ENCODE data around the gene LARP1.
A peak's percentile ranks its signal among the peaks of the same experiment; 100 is the strongest.
"Not testable (repeated sequence)": the region's sequence is repeated elsewhere in the genome, so short reads cannot be mapped to it uniquely, and the experiment has no call there.

The LARP1 gene

GRCh38 chr5:154755361-154756008 lies at the start of gene LARP1:
TSS of gene LARP1 (plus strand) at chr5:154755377. CDS start at chr5:154755758, 381 bp downstream.
- DNase-seq = no peak

- DNase-seq = no peak
These were observed 48.8 kb upstream of the LARP1 start for GRCh38 chr5:154706416-154706815.

GRCh38 chr5:154707641-154708040 lies 47.5 kb upstream of the LARP1 start:
- no peak for DNase-seq

- no peak for DNase-seq
These were observed 47.0 kb upstream of the LARP1 start for GRCh38 chr5:154708207-154708606.

GRCh38 chr5:154708846-154709245 lies 46.3 kb upstream of the LARP1 start:
- no peak for DNase-seq

DNA sequence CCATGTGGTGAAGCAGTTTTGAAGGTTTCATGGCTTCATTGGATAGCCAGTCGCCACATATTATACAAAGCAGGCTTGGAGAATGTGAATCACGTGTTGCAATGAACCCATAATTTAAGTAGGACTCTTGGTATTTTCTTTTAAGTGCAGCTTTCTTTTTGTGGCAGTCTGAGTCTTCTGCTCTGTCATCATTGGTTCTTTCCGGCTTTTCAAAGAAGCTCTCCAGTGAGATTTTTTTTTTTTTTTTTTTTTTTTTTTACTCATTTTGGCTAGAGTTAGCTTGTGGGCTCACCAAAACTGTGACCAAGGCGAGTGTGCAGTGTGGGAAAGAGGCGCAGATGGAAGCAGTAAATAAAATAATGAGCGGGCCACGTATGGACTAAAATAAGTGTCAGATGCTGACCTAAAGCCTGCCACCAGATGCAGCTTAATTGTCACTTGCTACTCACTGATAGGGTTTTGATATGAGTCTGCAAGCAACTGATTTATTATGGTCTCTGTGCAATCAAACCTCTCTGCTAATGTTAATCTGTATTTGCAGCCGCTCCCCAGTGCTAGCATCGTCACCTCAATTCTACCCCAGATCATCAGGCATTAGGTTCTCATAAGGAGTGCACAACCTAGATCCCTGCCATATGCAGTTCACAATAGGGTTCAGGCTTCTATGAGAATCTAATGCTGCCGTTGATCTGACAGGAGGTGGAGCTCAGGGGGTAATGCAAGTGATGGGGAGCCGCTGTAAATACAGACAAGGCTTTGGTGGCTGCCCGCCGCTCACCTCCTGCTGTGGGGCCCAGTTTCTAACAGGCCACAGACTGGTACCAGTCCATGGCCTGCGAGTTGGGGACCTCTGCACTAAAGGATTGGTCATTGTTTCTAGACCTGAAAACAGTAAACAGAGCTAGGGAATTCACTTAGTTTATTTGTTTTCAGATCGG lies 45.5 kb upstream of the LARP1 start:
- DNase-seq = no peak

DNA sequence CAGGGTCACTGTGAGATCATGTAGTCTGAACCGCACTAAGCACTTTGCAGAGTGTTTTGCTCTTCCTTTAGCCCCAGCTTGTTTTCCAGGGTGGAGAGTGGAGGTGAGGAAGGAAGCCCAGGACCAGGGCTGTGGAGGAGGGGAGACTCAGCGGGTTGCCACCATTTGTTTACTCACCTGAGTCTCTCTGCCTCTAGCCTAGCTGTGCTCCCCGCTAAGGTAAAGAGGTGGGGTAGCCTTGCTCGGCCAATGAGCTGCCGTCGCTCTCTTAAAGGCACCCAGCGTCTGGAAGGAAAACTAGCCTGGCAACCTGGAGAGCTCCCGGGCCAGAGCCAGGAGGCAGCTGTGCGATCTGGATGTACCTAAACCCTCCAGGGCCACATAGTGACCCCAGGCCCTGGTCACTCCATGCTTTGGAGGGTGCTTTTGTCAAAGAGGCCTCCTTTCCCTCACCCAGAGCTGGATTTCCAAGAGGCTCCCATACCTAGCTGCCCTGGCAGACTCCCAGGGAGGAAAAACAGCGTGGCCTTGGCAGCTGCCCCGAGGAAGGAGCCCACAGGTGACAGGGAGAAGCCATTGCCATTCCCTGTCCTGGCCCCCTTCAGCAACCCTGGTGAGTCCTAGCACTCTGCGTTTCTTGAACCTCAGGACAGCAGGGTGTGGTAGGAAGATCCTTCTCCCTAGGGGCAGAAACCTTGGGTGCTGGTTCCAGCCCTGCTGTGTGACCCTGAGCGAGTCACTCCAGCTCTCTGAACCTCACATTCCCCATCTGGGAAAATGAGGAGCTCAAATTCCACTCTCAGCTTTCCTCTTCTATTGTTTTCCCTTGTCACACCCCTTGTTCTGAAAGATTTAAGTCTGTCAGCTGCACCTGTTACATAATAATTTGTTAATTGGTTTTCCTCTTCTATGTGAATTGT lies 42.4 kb upstream of the LARP1 start:
- peak; percentile 20 for DNase-seq

DNA sequence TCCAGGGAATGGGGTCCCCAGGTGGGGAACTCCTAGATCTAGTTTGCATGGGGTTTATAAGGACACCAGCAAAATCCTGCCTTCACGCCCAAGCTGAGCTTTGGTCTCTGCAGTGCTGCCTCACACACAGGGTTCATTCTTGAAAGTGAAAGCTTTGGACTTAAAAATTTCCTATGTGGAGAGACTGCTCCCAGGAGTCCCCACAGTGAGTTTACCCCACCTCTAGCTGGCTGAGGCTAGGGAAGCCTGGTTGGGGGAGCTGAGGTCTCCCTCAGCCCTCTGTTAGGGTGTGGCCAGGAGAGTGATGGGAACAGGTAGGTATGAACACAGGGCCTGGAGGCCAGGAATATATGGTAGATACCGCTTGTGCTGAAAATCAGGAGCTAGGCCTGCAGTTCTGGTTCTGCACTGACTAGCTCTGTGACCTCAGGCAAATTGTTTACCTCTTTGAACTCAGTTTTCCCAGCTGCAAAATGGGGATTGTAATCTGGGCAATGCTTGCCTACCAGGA lies 41.5 kb upstream of the LARP1 start:
- no peak for DNase-seq

- DNase-seq = no peak
These were observed 40.8 kb upstream of the LARP1 start for GRCh38 chr5:154714266-154714986.

DNA sequence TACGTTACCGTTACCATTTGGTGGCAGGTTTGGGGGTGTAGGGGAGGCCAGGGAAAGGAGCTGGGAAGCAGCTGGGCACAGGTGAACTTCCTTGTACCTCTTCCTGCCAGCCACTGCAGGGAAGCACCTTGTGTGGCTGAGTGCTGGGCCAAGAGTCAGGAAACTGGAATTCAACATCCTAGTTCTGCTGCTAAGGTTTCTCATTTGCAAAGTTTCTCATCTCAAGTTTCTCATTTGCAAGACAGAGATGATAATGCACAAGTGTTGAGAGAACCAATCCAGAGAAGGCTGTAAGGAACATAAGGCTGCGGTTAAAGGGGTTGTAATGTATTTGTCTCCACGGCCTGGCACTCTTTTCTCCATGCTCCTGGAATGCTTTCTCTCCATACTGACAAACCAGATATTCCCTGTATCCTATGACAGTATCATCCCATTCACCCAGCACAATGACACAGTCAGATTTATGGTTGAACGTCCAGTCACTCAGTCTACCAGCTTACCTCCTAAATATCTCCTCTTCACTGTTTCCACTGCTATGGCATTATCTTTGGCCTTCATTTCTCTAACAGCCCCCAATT lies 33.6 kb upstream of the LARP1 start:
- DNase-seq = no peak

DNA sequence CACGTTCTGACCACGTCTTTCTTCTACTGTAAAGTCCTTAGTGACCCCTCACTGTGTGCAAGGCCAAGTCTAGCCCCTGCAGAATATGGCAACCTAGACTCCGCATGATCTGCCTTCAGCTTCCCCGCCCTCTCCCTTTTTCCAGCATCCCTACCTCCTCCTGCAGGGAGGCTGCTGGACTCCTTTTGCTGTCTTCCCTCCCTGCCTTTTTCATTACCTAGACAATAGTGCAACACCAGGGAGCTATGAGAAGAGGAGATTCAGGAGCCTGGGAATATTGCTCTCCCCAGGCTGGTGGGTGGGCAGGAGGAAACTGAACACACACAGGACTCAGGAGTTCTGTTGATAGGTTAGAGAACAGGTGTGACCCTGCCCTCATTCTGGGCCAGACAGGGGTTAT lies 33.1 kb upstream of the LARP1 start:
- no peak for DNase-seq

GRCh38 chr5:154722936-154723335 lies 32.2 kb upstream of the LARP1 start:
- DNase-seq = no peak

- DNase-seq = no peak
These were observed 31.3 kb upstream of the LARP1 start for GRCh38 chr5:154723740-154724505.

DNA sequence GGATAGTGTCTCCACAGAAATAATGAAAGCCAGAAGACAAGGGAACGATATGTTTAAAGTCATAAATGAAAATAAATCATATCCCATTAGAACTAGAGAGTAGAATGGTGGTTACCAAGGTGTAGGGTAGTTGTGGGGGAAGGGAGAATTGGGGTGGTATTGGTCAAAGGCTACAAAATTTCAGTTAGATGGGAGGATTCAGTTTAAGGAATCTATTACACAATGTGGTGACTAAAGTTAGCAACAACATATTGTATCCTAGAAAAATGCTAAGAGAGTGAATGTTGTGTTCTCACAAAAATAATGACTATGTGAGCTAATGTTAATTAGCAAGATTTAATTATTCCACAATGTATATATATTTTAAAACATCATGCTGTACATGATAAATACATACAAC lies 27.8 kb upstream of the LARP1 start:
- no peak for DNase-seq

- DNase-seq = no peak
These were observed 26.1 kb upstream of the LARP1 start for GRCh38 chr5:154728939-154729588.

- DNase-seq = no peak
These were observed 25.6 kb upstream of the LARP1 start for GRCh38 chr5:154729613-154730012.

GRCh38 chr5:154730761-154731160 lies 24.4 kb upstream of the LARP1 start:
- not testable (repeated sequence) for DNase-seq

DNA sequence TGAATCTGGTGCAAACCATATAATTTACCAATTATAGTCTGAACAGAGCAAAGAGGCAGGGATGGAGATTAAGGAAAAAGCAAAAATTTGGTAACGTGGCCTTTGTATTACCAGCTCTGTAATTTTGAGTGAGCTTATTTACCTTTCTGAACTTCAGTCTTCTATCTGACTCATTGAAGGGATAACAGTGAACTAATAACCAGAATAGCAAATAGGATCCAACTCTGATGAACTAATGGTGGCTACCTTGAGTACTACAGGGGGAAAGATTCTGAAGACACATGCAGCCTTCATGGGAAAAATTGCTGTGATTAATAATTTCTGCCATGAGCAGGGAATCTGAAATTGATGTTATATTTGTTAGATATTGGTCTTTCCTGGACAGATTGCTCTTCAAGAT lies 23.0 kb upstream of the LARP1 start:
- no peak for DNase-seq

GRCh38 chr5:154734370-154735248 lies 20.6 kb upstream of the LARP1 start:
- DNase-seq = no peak
